HG02763 (cell line): Measurements from ENCODE around the gene C1RL.

ENCODE experiments used
- ATAC-seq: cut with Tn5 transposase; IDR thresholded peaks from one replicate; pipeline ENCODE4 v1.9.1; 2021; ENCODE audit warnings: mild to moderate bottlenecking, moderate library complexity; ENCODE audit not compliant: unreplicated experiment

Gene C1RL

GRCh38 chr12:7108796-7109571, at the start of gene C1RL:
Gene C1RL (minus strand): TSS chr12:7109214. CDS start chr12:7109180, 34 bp downstream.
- no peak for ATAC-seq

GRCh38 chr12:7157391-7157790, 48.4 kb upstream of the C1RL start:
- ATAC-seq, result no peak

GRCh38 chr12:7156259-7157197, 47.5 kb upstream of the C1RL start:
- ATAC-seq, result no peak

- ATAC-seq, result no peak
These were observed 46.5 kb upstream of the C1RL start for GRCh38 chr12:7155471-7156034.

- no peak for ATAC-seq
These were observed 46.0 kb upstream of the C1RL start for GRCh38 chr12:7154901-7155470.

GRCh38 chr12:7154042-7154441, 45.0 kb upstream of the C1RL start:
- ATAC-seq, result no peak

GRCh38 chr12:7152818-7153217, 43.8 kb upstream of the C1RL start:
- no peak for ATAC-seq

- ATAC-seq, result no peak
These were observed 42.5 kb upstream of the C1RL start for GRCh38 chr12:7151532-7151931.

- ATAC-seq, result no peak
These were observed 41.8 kb upstream of the C1RL start for GRCh38 chr12:7150841-7151240.

GRCh38 chr12:7150356-7150755, 41.3 kb upstream of the C1RL start:
- ATAC-seq, result no peak

- ATAC-seq, result no peak
These were observed 37.9 kb upstream of the C1RL start for GRCh38 chr12:7146906-7147305.

- no peak for ATAC-seq
These were observed 37.2 kb upstream of the C1RL start for GRCh38 chr12:7146228-7146627.

- no peak for ATAC-seq
These were observed 36.7 kb upstream of the C1RL start for GRCh38 chr12:7145671-7146070.

- no peak for ATAC-seq
These were observed 35.6 kb upstream of the C1RL start for GRCh38 chr12:7144414-7145120.

GRCh38 chr12:7143564-7143963, 34.5 kb upstream of the C1RL start:
- no peak for ATAC-seq

GRCh38 chr12:7142809-7143465, 33.9 kb upstream of the C1RL start:
- ATAC-seq, result no peak

GRCh38 chr12:7142056-7142644, 33.1 kb upstream of the C1RL start:
- no peak for ATAC-seq

GRCh38 chr12:7141351-7142005, 32.5 kb upstream of the C1RL start:
- no peak for ATAC-seq

GRCh38 chr12:7139200-7139599, 30.2 kb upstream of the C1RL start:
- ATAC-seq, result no peak
